Stimulated activated CD4-positive, alpha-beta T cell treated with anti-CD3 and anti-CD28 coated beads, Interleukin-4, amount 100 ng/mL, for 48 hours (primary cell): Measurements from ENCODE around the gene NTRK2.
"Not testable (repeated sequence)": the region's sequence is repeated elsewhere in the genome, so short reads cannot be mapped to it uniquely, and the experiment has no call there.

Experiments used
- DNase-seq, 2 donors: peaks; one replicate each; pipeline ENCODE4 v3.0.0-alpha.2; 2020; ENCODE audit warnings: low read depth in 2 of 2

NTRK2 gene

DNA sequence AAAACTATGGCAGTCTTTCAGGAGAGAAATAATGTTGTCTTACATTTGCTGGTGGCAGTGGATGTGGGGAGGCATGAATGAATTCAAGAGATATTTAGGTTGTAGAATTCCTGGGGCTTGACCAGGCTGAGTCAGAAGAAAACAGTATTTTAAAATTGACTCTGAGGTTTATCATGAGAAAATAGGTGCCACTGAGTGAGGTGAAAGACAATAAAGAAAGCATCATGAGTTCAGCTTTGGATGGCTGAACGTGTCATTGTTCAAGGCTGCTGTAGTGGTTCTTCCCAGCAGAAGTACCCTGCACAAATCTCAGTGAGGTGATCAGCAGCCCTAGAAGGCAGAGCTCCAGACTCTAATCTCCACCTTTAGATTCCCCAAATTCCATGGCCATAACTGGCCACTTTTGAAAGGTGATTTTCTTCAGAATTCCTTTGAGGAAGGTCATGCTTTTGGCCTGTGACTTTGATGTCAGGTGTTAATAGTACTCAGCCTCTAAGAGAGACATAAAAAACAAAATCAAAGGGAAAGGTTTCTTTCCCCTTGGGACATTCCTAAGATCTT, 395.4 kb downstream of the NTRK2 start:
- no peak for DNase-seq

GRCh38 chr9:85067792-85068191, 398.3 kb downstream of the NTRK2 start:
- no peak for DNase-seq

GRCh38 chr9:85069421-85069820, 399.9 kb downstream of the NTRK2 start:
- DNase-seq = not testable (repeated sequence)
